Pancreas (tissue), 10 donors: ENCODE data around the gene WNK3. TPM values are rescaled to one million over a fixed set of nuclear protein-coding genes. Genes with fewer than 3 reads are reported as not detected.

ENCODE experiments used
- ATAC-seq, 4 donors: fragments of 200-7000 bp; cut with Tn5 transposase; one replicate each; pipeline versions ENCODE4 v1.8.0 to v1.9.1; 2020; ENCODE audit warnings: mild to moderate bottlenecking in 4 of 4, moderate library complexity in 4 of 4
- DNase-seq, 6 donors: peaks; one replicate each; pipeline ENCODE4 v3.0.0-alpha.2; 2020
- FAIRE-seq: peaks from 2 replicates; lab custom pipeline; 2012; peaks lifted over from hg19 to GRCh38; lab: Jason Lieb, UNC
- H3K27ac ChIP-seq, 4 donors: fragments of 200-600 bp; sonication (generic); 1 replicate in 3 of 4; 2 replicates in 1 of 4; pipeline versions ENCODE4 v1.5.0 to v1.8.0; 2020
- H3K27me3 ChIP-seq, 4 donors: fragments of 200-600 bp; one replicate each; pipeline ENCODE4 v1.8.0; 2021
- H3K36me3 ChIP-seq, 3 donors: fragments of 200-600 bp; sonication (generic) in 1 of 3; one replicate each; pipeline versions ENCODE4 v1.5.0 to v1.8.0; 2020 to 2021
- H3K4me1 ChIP-seq, 3 donors: fragments of 200-600 bp; one replicate each; pipeline ENCODE4 v1.8.0; 2021
- H3K4me3 ChIP-seq, 4 donors: fragments of 200-600 bp; sonication (generic) in 2 of 4; one replicate each; pipeline versions ENCODE4 v1.5.0 to v1.8.0; 2020 to 2021
- H3K9me3 ChIP-seq, 4 donors: fragments of 200-600 bp; one replicate each; pipeline ENCODE4 v1.8.0; 2021
- CTCF ChIP-seq, 4 donors: fragments of 200-600 bp; sonication (generic) in 3 of 4; IDR thresholded peaks; one replicate each; pipeline versions ENCODE4 v1.5.0 to v1.8.0; 2021; ENCODE audit warnings: antibody characterized with exemption in 4 of 4
- WGBS, 2 donors: extraction: QIAGEN DNeasy Blood & Tissue Kit; methylation state at CpG; one replicate each; pipeline ENCODE4 v1.1.7; 2013; 5-methylcytosine and 5-hydroxymethylcytosine counted together
- intact Hi-C, 3 donors: fragments of 100-400 bp; cut with DNase I; formaldehyde crosslinking; loops; one replicate each; pipeline versions ENCODE4 v1.11.1 to v1.14.2; 2022
- polyA plus RNA-seq, 2 donors: library from polyadenylated mRNA; stranded (reverse); fragments of 200-250 nt; gene quantifications; one replicate each; pipeline ENCODE4 v1.2.3, GENCODE V29; 2013
- total RNA-seq, 6 donors: library from RNA; stranded (reverse); fragmentation: NEBNext Ultra II Directional in 4 of 6; extraction: Animal tissue kit (Norgen Biotek cat#: 25700) in 4 of 6; gene quantifications; one replicate each; pipeline versions ENCODE4 v1.2.1 to v1.2.4, GENCODE V29; 2021 to 2023
- donor health status: healthy with polysubstance abuse.
- donor health status: DM: no; HTN: no; CAD: no; lungs with moderate emphysema.
- donor health status: DM: no; HTN: no; CAD: no.
- donor health status: control.
- donor health status: control.
- donor health status: Bipolar disorder and iron deficiency.
- donor health status: DM: yes; HTN: yes; CAD: no.
- donor health status: DM: no; HTN: no; CAD: no.
- donor health status: DM: no; HTN: no; CAD: no.
- donor health status: DM: yes; HTN: yes; CAD: no.

Gene WNK3
- total and polyA plus RNA-seq, 8 donors: 0.15 to 1.7 (median 0.88) TPM

- H3K27ac ChIP-seq: no peak overlapping the region
- no peak for ATAC-seq
- no peak for DNase-seq
- WGBS, 2 donors: 66 to 82% methylated on average over 4 of the region's 4 CpGs
- intact Hi-C loops: no loop called here
- no peaks in the 10 kb centered on the region for H3K36me3 ChIP-seq
- no peak for FAIRE-seq
- H3K4me1 ChIP-seq: no peaks in the 10 kb centered on the region
- TF ChIP-seq CTCF (IDR thresholded peaks at IDR 0.05): no peak
- H3K4me3 ChIP-seq: no peak overlapping the region
- no peaks in the 10 kb centered on the region for H3K9me3 ChIP-seq
- H3K27me3 ChIP-seq: peaks cover 0 to 4% (median 2%) of the 10 kb centered on the region in 4 donors
Observed at GRCh38 chrX:54230435-54231148, 127.3 kb downstream of the WNK3 start.

- Histone ChIP-seq H3K4me3 (no peak overlapping the region), H3K4me1 (no peaks in the 10 kb centered on the region), H3K36me3 (no peaks in the 10 kb centered on the region), H3K27me3 (no peaks in the 10 kb centered on the region), H3K27ac (no peak overlapping the region), H3K9me3 (no peaks in the 10 kb centered on the region)
- intact Hi-C loops: no loop called here
- WGBS, 2 donors: 76 to 88% methylated on average over 2 of the region's 2 CpGs
- ATAC-seq: no peak
- no peak for DNase-seq
- no peak for FAIRE-seq
- TF ChIP-seq CTCF (IDR thresholded peaks at IDR 0.05): no peak
Observed at GRCh38 chrX:54223581-54223980, 134.3 kb downstream of the WNK3 start.

GRCh38 chrX:54213603-54214002 is 144.2 kb downstream of the WNK3 start:
- peaks cover 0 to 3% (median 0%) of the 10 kb centered on the region in 4 donors for H3K27me3 ChIP-seq
- no peaks in the 10 kb centered on the region for H3K36me3 ChIP-seq
- H3K4me1 ChIP-seq: no peaks in the 10 kb centered on the region
- TF ChIP-seq CTCF (IDR thresholded peaks at IDR 0.05): no peak
- no peak overlapping the region for H3K4me3 ChIP-seq
- no peak for FAIRE-seq
- ATAC-seq: no peak
- DNase-seq: no peak
- H3K27ac ChIP-seq: no peak overlapping the region
- 91 to 98% methylated on average over 3 of the region's 3 CpGs for WGBS, 2 donors
- intact Hi-C loops: no loop called here
- H3K9me3 ChIP-seq: no peaks in the 10 kb centered on the region

- Histone ChIP-seq H3K4me3 (no peak overlapping the region), H3K36me3 (no peaks in the 10 kb centered on the region), H3K27me3 (peaks cover 0 to 15% (median 0%) of the 10 kb centered on the region in 4 donors), H3K4me1 (no peaks in the 10 kb centered on the region), H3K9me3 (no peaks in the 10 kb centered on the region), H3K27ac (no peak overlapping the region)
- TF ChIP-seq CTCF (IDR thresholded peaks at IDR 0.05): no peak
- no peak for DNase-seq
- no peak for FAIRE-seq
- 83 to 85% methylated on average over 3 of the region's 3 CpGs for WGBS, 2 donors
- intact Hi-C loops: no loop called here
- no peak for ATAC-seq
Observed at GRCh38 chrX:54208531-54208930, 149.3 kb downstream of the WNK3 start.

GRCh38 chrX:54198262-54198661 is 159.6 kb downstream of the WNK3 start:
- FAIRE-seq (no peak), ATAC-seq (no peak), DNase-seq (no peak)
- no peak for TF ChIP-seq CTCF (IDR thresholded peaks at IDR 0.05)
- WGBS, 2 donors: 49 to 70% methylated on average over 6 of the region's 6 CpGs
- Histone ChIP-seq H3K4me3 (no peak overlapping the region), H3K27ac (no peak overlapping the region), H3K9me3 (no peaks in the 10 kb centered on the region), H3K36me3 (no peaks in the 10 kb centered on the region), H3K4me1 (no peaks in the 10 kb centered on the region), H3K27me3 (peaks cover 0 to 7% (median 2%) of the 10 kb centered on the region in 4 donors)
- intact Hi-C loops: no loop called here
